Measurements from ENCODE around the gene IFNB1.

- no peak for TF ChIP-seq CTCF (IDR thresholded peaks at IDR 0.05)
- TF ChIP-seq EP300 (IDR thresholded peaks at IDR 0.05) = no peak
- no peak for TF ChIP-seq POLR2AphosphoS5 (IDR thresholded peaks at IDR 0.05)
Measured at GRCh38 chr9:21081451-21081850, 3.7 kb upstream of the IFNB1 start.

Measured in esophagus muscularis mucosa (tissue), 4 donors.